ENCODE results near the gene WSB1. TPM values are rescaled to one million over a fixed set of nuclear protein-coding genes. Genes with fewer than 3 reads are reported as not detected.

WSB1 gene
- total and polyA plus RNA-seq, 4 donors: 26.6 to 86.2 (median 45.8) TPM

Small RNAs within 50 kb of the gene (small RNA-seq; reads per million reads assigned to genes)
- not detected for gene MIR4522

Other genes with a start within 250 kb of the WSB1 start
- 1 to 10 TPM; 5.3 to 9.0 TPM for gene KSR1, start 162.3 kb downstream of the WSB1 start, total RNA-seq
- gene KSR1, start 162.3 kb downstream of the WSB1 start, polyA plus RNA-seq: 1 to 10 TPM; 1.2 to 2.9 TPM

All from liver (tissue), 5 donors.